ENCODE results near the gene TPRN. TPM values are rescaled to one million over a fixed set of nuclear protein-coding genes. Genes with fewer than 3 reads are reported as not detected.

The TPRN gene
- total and polyA plus RNA-seq, 2 of the 4 experiments (the other 2 are of a cell fraction): 1.8 to 5.3 TPM

DNA sequence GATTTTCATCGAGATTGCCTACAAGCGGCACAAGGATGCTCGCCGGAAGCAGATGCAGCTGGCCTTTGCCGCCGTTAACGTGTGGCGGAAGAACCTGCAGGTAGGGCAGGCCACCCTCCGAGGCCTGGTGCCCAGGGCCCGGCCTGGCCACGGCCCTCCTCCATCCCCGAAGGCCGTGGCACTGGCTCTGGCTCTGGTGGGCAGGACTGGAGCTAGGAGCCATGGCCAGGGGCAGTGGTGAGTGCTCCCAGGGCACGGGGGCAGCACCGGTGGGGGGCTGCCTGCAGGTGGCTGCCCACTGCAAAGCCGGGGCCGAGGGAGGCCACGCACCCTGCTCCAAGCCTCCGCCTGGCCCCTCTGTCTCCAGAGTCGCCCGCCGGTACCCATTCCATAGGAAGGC lies 36.7 kb downstream of the TPRN start:
- Histone ChIP-seq H3K27ac (ENCODE audit: insufficient read depth, low read length) (no peak overlapping the region), H3K4ac (ENCODE audit: low read depth, low read length) (no peak overlapping the region), H3K27me3 (ENCODE audit: control insufficient read depth, insufficient read depth, low read length) (peaks cover 89% of the 10 kb centered on the region), H2BK15ac (ENCODE audit: low read depth, low read length) (no peak overlapping the region), H2AK9ac (replicated peaks; ENCODE audit: low read depth, low read length, poor library complexity) (peak overlapping the region; percentile 42), H3K4me2 (ENCODE audit: low read depth, low read length) (no peak overlapping the region), H2BK120ac (ENCODE audit: low read depth, low read length) (no peak overlapping the region), H3K36me3 (ENCODE audit: control insufficient read depth, insufficient read depth, low read length) (no peaks in the 10 kb centered on the region), H3K14ac (replicated peaks; ENCODE audit: low read depth, low read length) (no peak overlapping the region), H2BK5ac (ENCODE audit: low read depth, low read length, poor library complexity, severe bottlenecking) (no peak overlapping the region), H3K9ac (ENCODE audit: low read depth, low read length) (no peak overlapping the region), H4K20me1 (ENCODE audit: insufficient read depth, low read length) (no peaks in the 10 kb centered on the region), H3K9me1 (ENCODE audit: insufficient read depth, low read length) (no peaks in the 10 kb centered on the region), H4K91ac (ENCODE audit: insufficient read depth, low read depth, low read length) (no peak overlapping the region), H3K4me1 (ENCODE audit: control insufficient read depth, insufficient read depth, low read length) (peaks cover 2% of the 10 kb centered on the region; the same call in 1 of the 2 replicates), H3K79me1 (ENCODE audit: low read depth in 1 of 2, low read length in 2 of 2) (no peaks in the 10 kb centered on the region), H3K9me3 (ENCODE audit: control insufficient read depth, insufficient read depth, low read length) (no peaks in the 10 kb centered on the region), H3K18ac (ENCODE audit: low read depth, low read length) (no peak overlapping the region), H3K23ac (ENCODE audit: low read depth, low read length) (no peak overlapping the region), H2AK5ac (ENCODE audit: low read depth, low read length) (no peak overlapping the region), H2AFZ (replicated peaks; ENCODE audit: low read length, poor library complexity) (peak overlapping the region; percentile 21), H2BK20ac (ENCODE audit: low read depth, low read length) (no peak overlapping the region), H4K5ac (ENCODE audit: low read depth, low read length) (no peak overlapping the region), H4K8ac (ENCODE audit: low read depth in 2 of 2, low read length in 2 of 2) (no peak overlapping the region), H3K56ac (ENCODE audit: extremely low read depth, insufficient read depth, low read length) (no peak overlapping the region), H3K4me3 (ENCODE audit: insufficient read depth, low read depth, low read length) (no peak overlapping the region)
- in situ Hi-C loops (cut with MboI; ENCODE audit: low sequenced_read_pairs): no loop called here
- no peak for ATAC-seq (ENCODE audit: low read depth)
- DNase-seq: no peak
- TF ChIP-seq FOS (IDR thresholded peaks at IDR 0.05; ENCODE audit: low read depth, low read length) (no peak), RCOR1 (IDR thresholded peaks at IDR 0.05; ENCODE audit: insufficient replicate concordance, low read length) (no peak), RFX5 (IDR thresholded peaks at IDR 0.05; ENCODE audit: low read depth, low read length) (no peak), MXI1 (IDR thresholded peaks at IDR 0.05; ENCODE audit: borderline replicate concordance, low read depth, low read length) (no peak), SMC3 (IDR thresholded peaks at IDR 0.05; ENCODE audit: low read depth, low read length) (no peak), CEBPB (IDR thresholded peaks at IDR 0.05; ENCODE audit: low read depth, low read length) (no peak), CHD1 (IDR thresholded peaks at IDR 0.05; ENCODE audit: low read depth, low read length) (no peak), POLR2A (IDR thresholded peaks at IDR 0.05; ENCODE audit: low read depth, low read length) (no peak)
- TF ChIP-seq, protein P1, sequence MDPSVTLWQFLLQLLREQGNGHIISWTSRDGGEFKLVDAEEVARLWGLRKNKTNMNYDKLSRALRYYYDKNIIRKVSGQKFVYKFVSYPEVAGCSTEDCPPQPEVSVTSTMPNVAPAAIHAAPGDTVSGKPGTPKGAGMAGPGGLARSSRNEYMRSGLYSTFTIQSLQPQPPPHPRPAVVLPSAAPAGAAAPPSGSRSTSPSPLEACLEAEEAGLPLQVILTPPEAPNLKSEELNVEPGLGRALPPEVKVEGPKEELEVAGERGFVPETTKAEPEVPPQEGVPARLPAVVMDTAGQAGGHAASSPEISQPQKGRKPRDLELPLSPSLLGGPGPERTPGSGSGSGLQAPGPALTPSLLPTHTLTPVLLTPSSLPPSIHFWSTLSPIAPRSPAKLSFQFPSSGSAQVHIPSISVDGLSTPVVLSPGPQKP (IDR thresholded peaks at IDR 0.05; ENCODE audit: borderline replicate concordance, low read depth, low read length): no peak
- BruUV-seq (replicated peaks): no TSS peak
- POLR2A ChIA-PET (ENCODE audit: unreplicated experiment): no interaction called here
- dilution Hi-C loops (cut with HindIII; ENCODE audit: low sequenced_read_pairs, unreplicated experiment): no loop called here
- 62% methylated on average over 6 of the region's 22 CpGs; no CpG with 5 or more reads in 1 of the 2 experiments for WGBS, 2 experiments (ENCODE audit: extremely low coverage in 2 of 2, insufficient read length in 1 of 2)
- intact Hi-C loops (cut with micrococcal nuclease): no loop called here
- CTCF ChIA-PET: no interaction called here
